WI38 (cell line): ENCODE measurements around the gene AGAP1.

Experiments
- H3K4me3 ChIP-seq: 2 replicates; pipeline ENCODE4 v1.5.1; 2011; ENCODE audit warnings: low read depth, mild to moderate bottlenecking, control low read depth, low read length
- CTCF ChIP-seq: IDR thresholded peaks from 2 replicates; pipeline ENCODE4 v1.5.1; 2012; ENCODE audit warnings: low read depth, mild to moderate bottlenecking, control low read depth, low read length

Gene AGAP1

GRCh38 chr2:235866373-235866772 lies 372.5 kb downstream of the AGAP1 start:
- no peak overlapping the region for H3K4me3 ChIP-seq
- TF ChIP-seq CTCF, result no peak

- no peak for TF ChIP-seq CTCF
- no peak overlapping the region for H3K4me3 ChIP-seq
These were observed 374.4 kb downstream of the AGAP1 start for GRCh38 chr2:235868224-235868623.

- no peak overlapping the region for H3K4me3 ChIP-seq
- TF ChIP-seq CTCF, result no peak
These were observed 374.8 kb downstream of the AGAP1 start for GRCh38 chr2:235868645-235869044.

- TF ChIP-seq CTCF, result no peak
- no peak overlapping the region for H3K4me3 ChIP-seq
These were observed 376.7 kb downstream of the AGAP1 start for GRCh38 chr2:235870515-235870914.

GRCh38 chr2:235876099-235876679 lies 382.3 kb downstream of the AGAP1 start:
- no peak for TF ChIP-seq CTCF
- no peak overlapping the region for H3K4me3 ChIP-seq

GRCh38 chr2:235877275-235877802 lies 383.5 kb downstream of the AGAP1 start:
- TF ChIP-seq CTCF, result no peak
- no peak overlapping the region for H3K4me3 ChIP-seq

GRCh38 chr2:235879116-235879515 lies 385.3 kb downstream of the AGAP1 start:
- no peak for TF ChIP-seq CTCF
- no peak overlapping the region for H3K4me3 ChIP-seq
